ENCODE measurements around the gene PTGER2.

The PTGER2 gene

DNA sequence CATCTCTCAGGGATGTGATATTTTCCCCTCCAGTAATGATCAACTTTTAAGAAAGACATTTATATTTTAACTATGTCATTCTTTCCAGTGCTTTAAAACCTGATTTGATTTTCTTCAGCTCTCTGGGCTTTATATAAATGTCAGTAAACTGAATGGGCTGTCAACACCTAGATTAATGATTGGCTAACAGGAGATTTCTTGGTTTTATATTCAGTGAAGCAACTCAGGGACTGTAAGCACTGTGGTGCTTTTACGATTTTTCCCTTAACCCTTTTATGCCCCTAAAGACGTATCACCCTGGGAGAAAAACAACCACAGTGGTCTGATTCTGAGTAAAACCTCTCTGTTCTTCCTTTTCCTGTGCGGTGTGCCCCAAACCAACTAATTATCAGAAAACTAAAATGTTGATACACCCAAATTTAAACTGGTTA lies 38.0 kb downstream of the PTGER2 start:
- Histone ChIP-seq H2AFZ (ENCODE audit: low read length) (no peak overlapping the region), H3K9me3 (ENCODE audit: low read length) (no peaks in the 10 kb centered on the region), H3K79me2 (ENCODE audit: insufficient read depth, low read length) (no peaks in the 10 kb centered on the region), H3K9me2 (ENCODE audit: low read depth, low read length) (no peaks in the 10 kb centered on the region), H3K27ac (ENCODE audit: low read depth, low read length, poor library complexity, severe bottlenecking) (no peak overlapping the region), H3F3A (ENCODE audit: insufficient read depth, low read length) (no peaks in the 10 kb centered on the region), H3K27me3 (ENCODE audit: insufficient read depth, low read length) (no peaks in the 10 kb centered on the region), H3K4me2 (ENCODE audit: low read length) (no peak overlapping the region), H4K20me1 (ENCODE audit: insufficient read depth, low read length) (no peaks in the 10 kb centered on the region), H3K4me3 (ENCODE audit: low read depth, low read length, poor library complexity, severe bottlenecking) (no peak overlapping the region), H3K4me1 (ENCODE audit: insufficient read depth, low read length, severe bottlenecking) (no peaks in the 10 kb centered on the region), H3K9ac (ENCODE audit: low read length) (no peak overlapping the region), H3K36me3 (ENCODE audit: insufficient read depth, low read length) (no peaks in the 10 kb centered on the region)
- TF ChIP-seq, protein P1, sequence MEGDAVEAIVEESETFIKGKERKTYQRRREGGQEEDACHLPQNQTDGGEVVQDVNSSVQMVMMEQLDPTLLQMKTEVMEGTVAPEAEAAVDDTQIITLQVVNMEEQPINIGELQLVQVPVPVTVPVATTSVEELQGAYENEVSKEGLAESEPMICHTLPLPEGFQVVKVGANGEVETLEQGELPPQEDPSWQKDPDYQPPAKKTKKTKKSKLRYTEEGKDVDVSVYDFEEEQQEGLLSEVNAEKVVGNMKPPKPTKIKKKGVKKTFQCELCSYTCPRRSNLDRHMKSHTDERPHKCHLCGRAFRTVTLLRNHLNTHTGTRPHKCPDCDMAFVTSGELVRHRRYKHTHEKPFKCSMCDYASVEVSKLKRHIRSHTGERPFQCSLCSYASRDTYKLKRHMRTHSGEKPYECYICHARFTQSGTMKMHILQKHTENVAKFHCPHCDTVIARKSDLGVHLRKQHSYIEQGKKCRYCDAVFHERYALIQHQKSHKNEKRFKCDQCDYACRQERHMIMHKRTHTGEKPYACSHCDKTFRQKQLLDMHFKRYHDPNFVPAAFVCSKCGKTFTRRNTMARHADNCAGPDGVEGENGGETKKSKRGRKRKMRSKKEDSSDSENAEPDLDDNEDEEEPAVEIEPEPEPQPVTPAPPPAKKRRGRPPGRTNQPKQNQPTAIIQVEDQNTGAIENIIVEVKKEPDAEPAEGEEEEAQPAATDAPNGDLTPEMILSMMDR (IDR thresholded peaks at IDR 0.05; ENCODE audit: low read length) = no peak
- TF ChIP-seq EZH2 (IDR thresholded peaks at IDR 0.05; ENCODE audit: borderline replicate concordance, low read length) = no peak

DNA sequence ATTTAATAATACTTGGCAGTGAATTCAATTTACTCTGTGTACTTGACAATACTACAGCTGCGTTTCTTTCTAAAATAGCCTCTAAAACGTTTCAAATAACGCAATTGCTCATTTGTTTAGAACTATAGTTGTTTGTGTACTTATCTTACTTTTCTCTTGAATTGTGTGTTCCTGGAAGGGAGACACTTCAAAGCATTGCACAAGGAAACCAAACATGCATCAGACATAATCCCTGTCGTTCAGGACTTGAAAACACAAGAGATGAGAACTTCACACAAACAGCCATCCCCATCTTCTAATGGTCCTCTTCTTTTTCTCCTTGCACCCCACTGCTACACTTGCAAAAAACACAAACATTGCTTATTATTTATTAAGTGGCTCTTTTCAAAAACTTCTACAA lies 38.5 kb downstream of the PTGER2 start:
- no peaks in the 10 kb centered on the region for H3K9me3 ChIP-seq (ENCODE audit: low read length)
- no peak overlapping the region for H3K9ac ChIP-seq (ENCODE audit: low read length)
- H3K27ac ChIP-seq (ENCODE audit: low read depth, low read length, poor library complexity, severe bottlenecking) = no peak overlapping the region
- H3K79me2 ChIP-seq (ENCODE audit: insufficient read depth, low read length) = no peaks in the 10 kb centered on the region
- H3K36me3 ChIP-seq (ENCODE audit: insufficient read depth, low read length) = no peaks in the 10 kb centered on the region
- H3K4me2 ChIP-seq (ENCODE audit: low read length) = no peak overlapping the region
- H3K27me3 ChIP-seq (ENCODE audit: insufficient read depth, low read length) = no peaks in the 10 kb centered on the region
- no peak overlapping the region for H3K4me3 ChIP-seq (ENCODE audit: low read depth, low read length, poor library complexity, severe bottlenecking)
- H3F3A ChIP-seq (ENCODE audit: insufficient read depth, low read length) = no peaks in the 10 kb centered on the region
- no peaks in the 10 kb centered on the region for H3K9me2 ChIP-seq (ENCODE audit: low read depth, low read length)
- no peak overlapping the region for H2AFZ ChIP-seq (ENCODE audit: low read length)
- H4K20me1 ChIP-seq (ENCODE audit: insufficient read depth, low read length) = no peaks in the 10 kb centered on the region
- no peaks in the 10 kb centered on the region for H3K4me1 ChIP-seq (ENCODE audit: insufficient read depth, low read length, severe bottlenecking)
- TF ChIP-seq EZH2 (IDR thresholded peaks at IDR 0.05; ENCODE audit: borderline replicate concordance, low read length) = no peak
- TF ChIP-seq, protein P1 (IDR thresholded peaks at IDR 0.05; ENCODE audit: low read length) = no peak

DNA sequence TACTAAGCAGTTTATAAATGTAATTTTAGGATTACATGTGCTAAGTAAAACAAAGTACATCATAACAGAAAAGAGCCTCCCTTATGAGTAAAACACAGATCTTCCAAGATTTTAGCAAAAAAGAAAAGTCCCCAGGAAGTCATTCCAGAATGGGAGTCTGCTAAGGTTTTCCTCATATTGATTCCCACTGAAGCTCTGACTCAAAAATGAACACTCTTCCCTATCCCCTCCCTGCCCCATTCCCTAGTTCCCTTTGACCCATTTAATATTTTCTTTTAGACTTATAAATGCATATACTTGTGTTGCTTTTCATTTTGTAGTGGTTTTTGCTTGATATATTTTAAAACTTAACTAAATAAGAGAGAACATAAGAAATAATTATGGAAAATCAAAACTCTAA lies 40.1 kb downstream of the PTGER2 start:
- Histone ChIP-seq H2AFZ (ENCODE audit: low read length) (no peak overlapping the region), H3K27ac (ENCODE audit: low read depth, low read length, poor library complexity, severe bottlenecking) (no peak overlapping the region), H3K4me1 (ENCODE audit: insufficient read depth, low read length, severe bottlenecking) (no peaks in the 10 kb centered on the region), H3K4me3 (ENCODE audit: low read depth, low read length, poor library complexity, severe bottlenecking) (no peak overlapping the region), H3K4me2 (ENCODE audit: low read length) (no peak overlapping the region), H3F3A (ENCODE audit: insufficient read depth, low read length) (no peaks in the 10 kb centered on the region), H3K9ac (ENCODE audit: low read length) (no peak overlapping the region), H4K20me1 (ENCODE audit: insufficient read depth, low read length) (no peaks in the 10 kb centered on the region), H3K9me3 (ENCODE audit: low read length) (no peaks in the 10 kb centered on the region), H3K27me3 (ENCODE audit: insufficient read depth, low read length) (no peaks in the 10 kb centered on the region), H3K36me3 (ENCODE audit: insufficient read depth, low read length) (no peaks in the 10 kb centered on the region), H3K9me2 (ENCODE audit: low read depth, low read length) (no peaks in the 10 kb centered on the region), H3K79me2 (ENCODE audit: insufficient read depth, low read length) (no peaks in the 10 kb centered on the region)
- TF ChIP-seq, protein P1 (IDR thresholded peaks at IDR 0.05; ENCODE audit: low read length) = no peak
- TF ChIP-seq EZH2 (IDR thresholded peaks at IDR 0.05; ENCODE audit: borderline replicate concordance, low read length) = no peak
